H9 (cell line): ENCODE data around the gene NTNG2. TPM values are rescaled to one million over a fixed set of nuclear protein-coding genes. Genes with fewer than 3 reads are reported as not detected.

ENCODE experiments used
- DNase-seq: peaks from one replicate; pipeline ENCODE4 v3.0.0-alpha.2; 2017
- H2AFZ ChIP-seq: one replicate; pipeline ENCODE4 v1.6.1; 2013; ENCODE audit warnings: mild to moderate bottlenecking, low read length, control low read depth, moderate library complexity
- H2AK5ac ChIP-seq: 2 replicates; pipeline ENCODE4 v1.6.1; 2013; ENCODE audit warnings: low read length, control low read depth, mixed read lengths; ENCODE audit not compliant: insufficient read length
- H2BK120ac ChIP-seq: one replicate; pipeline ENCODE4 v1.6.1; 2013; ENCODE audit warnings: low read depth, mild to moderate bottlenecking, low read length, control low read depth, inconsistent platforms; ENCODE audit not compliant: poor library complexity, severe bottlenecking
- H2BK12ac ChIP-seq: 2 replicates; pipeline ENCODE4 v1.6.1; 2013; ENCODE audit warnings: low read length, control low read depth, mixed read lengths, low read depth; ENCODE audit not compliant: insufficient read length
- H2BK15ac ChIP-seq: 2 replicates; pipeline ENCODE4 v1.6.1; 2013; ENCODE audit warnings: low read depth, low read length, control low read depth
- H2BK20ac ChIP-seq: one replicate; pipeline ENCODE4 v1.6.1; 2013; ENCODE audit warnings: low read depth, mild to moderate bottlenecking, low read length, control low read depth, inconsistent platforms; ENCODE audit not compliant: poor library complexity, severe bottlenecking
- H2BK5ac ChIP-seq: 2 replicates; pipeline ENCODE4 v1.6.1; 2013; ENCODE audit warnings: low read length, control low read depth, mixed read lengths; ENCODE audit not compliant: insufficient read length
- H3K14ac ChIP-seq: 2 replicates; pipeline ENCODE4 v1.6.1; 2013; ENCODE audit warnings: low read length, control low read depth; ENCODE audit not compliant: insufficient read depth
- H3K18ac ChIP-seq: 2 replicates; pipeline ENCODE4 v1.6.1; 2013; ENCODE audit warnings: low read depth, mild to moderate bottlenecking, mixed read lengths, low read length, control low read depth; ENCODE audit not compliant: insufficient read length
- H3K23ac ChIP-seq: 2 replicates; pipeline ENCODE4 v1.6.1; 2013; ENCODE audit warnings: low read length, control low read depth, mixed read lengths, low read depth; ENCODE audit not compliant: insufficient read length
- H3K23me2 ChIP-seq: 2 replicates; pipeline ENCODE4 v1.6.1; 2013; ENCODE audit warnings: low read depth, mild to moderate bottlenecking, mixed read lengths, low read length, control low read depth; ENCODE audit not compliant: insufficient read length, poor library complexity, severe bottlenecking
- H3K27ac ChIP-seq: 2 replicates; pipeline ENCODE4 v1.5.1; 2013; ENCODE audit warnings: low read length, control low read depth, mixed read lengths, low read depth; ENCODE audit not compliant: insufficient read length
- H3K27me3 ChIP-seq: 2 replicates; pipeline ENCODE4 v1.6.1; 2013; ENCODE audit warnings: low read length, control low read depth, inconsistent platforms; ENCODE audit not compliant: insufficient read depth
- H3K4ac ChIP-seq: 2 replicates; pipeline ENCODE4 v1.6.1; 2013; ENCODE audit warnings: low read depth, mild to moderate bottlenecking, control low read depth, inconsistent platforms, low read length, moderate library complexity
- H3K4me1 ChIP-seq: 2 replicates; pipeline ENCODE4 v1.6.1; 2013; ENCODE audit warnings: low read length, control low read depth, inconsistent platforms; ENCODE audit not compliant: insufficient read depth
- H3K4me2 ChIP-seq: 2 replicates; pipeline ENCODE4 v1.6.1; 2013; ENCODE audit warnings: low read length, control low read depth, mixed read lengths; ENCODE audit not compliant: insufficient read length, insufficient read depth
- H3K56ac ChIP-seq: 2 replicates; pipeline ENCODE4 v1.6.1; 2013; ENCODE audit warnings: low read depth, mild to moderate bottlenecking, mixed read lengths, low read length, control low read depth; ENCODE audit not compliant: insufficient read length
- H3K79me1 ChIP-seq: 2 replicates; pipeline ENCODE4 v1.6.1; 2013; ENCODE audit warnings: low read depth, mild to moderate bottlenecking, moderate library complexity, low read length, control low read depth, inconsistent platforms; ENCODE audit not compliant: insufficient read depth, poor library complexity, severe bottlenecking
- H3K79me2 ChIP-seq: 2 replicates; pipeline ENCODE4 v1.6.1; 2013; ENCODE audit warnings: low read length, control low read depth, inconsistent platforms; ENCODE audit not compliant: insufficient read depth
- H3K9ac ChIP-seq: 2 replicates; pipeline ENCODE4 v1.6.1; 2013; ENCODE audit warnings: low read length, control low read depth, mixed read lengths; ENCODE audit not compliant: insufficient read length; ENCODE audit errors: extremely low read depth
- H3K9me3 ChIP-seq: one replicate; pipeline ENCODE4 v1.6.1; 2013; ENCODE audit warnings: low read depth, low read length, inconsistent platforms; ENCODE audit not compliant: control insufficient read depth
- H3T11ph ChIP-seq: one replicate; pipeline ENCODE4 v1.6.1; 2013; ENCODE audit warnings: mild to moderate bottlenecking, low read length, control low read depth, inconsistent platforms
- H4K20me1 ChIP-seq: one replicate; pipeline ENCODE4 v1.6.1; 2013; ENCODE audit not compliant: control insufficient read depth, insufficient read length, insufficient read depth
- H4K5ac ChIP-seq: 2 replicates; pipeline ENCODE4 v1.6.1; 2013; ENCODE audit warnings: low read depth, mild to moderate bottlenecking, mixed read lengths, low read length, control low read depth; ENCODE audit not compliant: insufficient read length
- H4K8ac ChIP-seq: replicated peaks from 2 replicates; pipeline ENCODE4 v1.6.1; 2013; ENCODE audit warnings: low read length, control low read depth, mixed read lengths, low read depth; ENCODE audit not compliant: insufficient read length
- H4K91ac ChIP-seq: 2 replicates; pipeline ENCODE4 v1.6.1; 2013; ENCODE audit warnings: low read depth, mild to moderate bottlenecking, moderate library complexity, mixed read lengths, low read length, control low read depth; ENCODE audit not compliant: insufficient read length
- H3K27ac Mint-ChIP-seq, 3 experiments: 2 replicates in 2 of 3; 3 replicates in 1 of 3; pipeline ENCODE4 v1.8.0; 2020 to 2021; ENCODE audit warnings: mixed read lengths in 3 of 3, mild to moderate bottlenecking in 1 of 3, moderate library complexity in 1 of 3
- H3K27me3 Mint-ChIP-seq: 2 replicates; pipeline ENCODE4 v1.8.0; 2021; ENCODE audit warnings: low read depth, mild to moderate bottlenecking, moderate library complexity, mixed read lengths
- H3K36me3 Mint-ChIP-seq, 3 experiments: 2 replicates in 2 of 3; 3 replicates in 1 of 3; pipeline ENCODE4 v1.8.0; 2020 to 2021; ENCODE audit warnings: low read depth in 3 of 3, mixed read lengths in 3 of 3; ENCODE audit not compliant: insufficient read depth in 1 of 3
- H3K4me1 Mint-ChIP-seq, 2 experiments: 2 replicates each; pipeline ENCODE4 v1.8.0; 2020; ENCODE audit warnings: mixed read lengths in 2 of 2
- H3K4me3 Mint-ChIP-seq, 2 experiments: 2 replicates in 1 of 2; 3 replicates in 1 of 2; pipeline ENCODE4 v1.8.0; 2020 to 2021; ENCODE audit warnings: mild to moderate bottlenecking in 2 of 2, mixed read lengths in 2 of 2, moderate library complexity in 1 of 2
- H3K9me3 Mint-ChIP-seq, 2 experiments: 2 replicates in 1 of 2; 3 replicates in 1 of 2; pipeline ENCODE4 v1.8.0; 2020; ENCODE audit warnings: mild to moderate bottlenecking in 2 of 2, mixed read lengths in 2 of 2, moderate library complexity in 1 of 2
- WGBS: extraction: QIAGEN DNeasy Blood & Tissue Kit; methylation state at CpG from one replicate; pipeline ENCODE4 v1.1.7; 2013; ENCODE audit warnings: missing lambda C conversion rate, low lambda C conversion rate, mixed read lengths; ENCODE audit not compliant: insufficient read length; ENCODE audit errors: extremely low coverage; 5-methylcytosine and 5-hydroxymethylcytosine counted together
- total RNA-seq: library from RNA; stranded (reverse); gene quantifications from 2 replicates; pipeline ENCODE4 v1.2.1, GENCODE V29; 2021
- TF ChIP-seq, protein P1 (sequence below): fragments of 200-600 bp; sonication (generic); conservative IDR thresholded peaks from 3 replicates; pipeline ENCODE4 v1.8.0; 2021; ENCODE audit warnings: antibody characterized with exemption, mild to moderate bottlenecking

The NTNG2 gene
- total RNA-seq, 1 experiment from 2014 or later = 0.52 TPM

GRCh38 chr9:132274861-132275260 is 113.0 kb downstream of the NTNG2 start:
- Histone ChIP-seq H2BK20ac (no peak overlapping the region), H3K79me2 (no peaks in the 10 kb centered on the region), H3T11ph (no peak overlapping the region), H2BK12ac (no peak overlapping the region), H3K4me2 (no peak overlapping the region), H3K27ac (no peak overlapping the region), H3K23me2 (no peaks in the 10 kb centered on the region), H3K56ac (no peak overlapping the region), H3K4me1 (no peaks in the 10 kb centered on the region), H3K79me1 (no peaks in the 10 kb centered on the region), H2BK15ac (no peak overlapping the region), H4K91ac (no peak overlapping the region), H2BK5ac (no peak overlapping the region), H3K4ac (no peak overlapping the region), H4K5ac (no peak overlapping the region), H2AK5ac (no peak overlapping the region), H3K23ac (no peak overlapping the region), H3K9me3 (no peaks in the 10 kb centered on the region), H3K27me3 (no peaks in the 10 kb centered on the region), H3K14ac (no peak overlapping the region), H3K9ac (no peak overlapping the region), H2AFZ (no peak overlapping the region), H4K20me1 (no peaks in the 10 kb centered on the region), H2BK120ac (no peak overlapping the region), H3K18ac (no peak overlapping the region), H4K8ac (no peak overlapping the region)
- Mint-ChIP-seq H3K4me3 (no peak overlapping the region), H3K27ac (no peak overlapping the region), H3K36me3 (peaks cover 38 to 92% (median 79%) of the 10 kb centered on the region in 3 experiments; a peak in 6 of 7 replicates), H3K4me1 (no peaks in the 10 kb centered on the region), H3K27me3 (no peaks in the 10 kb centered on the region), H3K9me3 (no peaks in the 10 kb centered on the region)
- no peak for DNase-seq
- TF ChIP-seq, protein P1, sequence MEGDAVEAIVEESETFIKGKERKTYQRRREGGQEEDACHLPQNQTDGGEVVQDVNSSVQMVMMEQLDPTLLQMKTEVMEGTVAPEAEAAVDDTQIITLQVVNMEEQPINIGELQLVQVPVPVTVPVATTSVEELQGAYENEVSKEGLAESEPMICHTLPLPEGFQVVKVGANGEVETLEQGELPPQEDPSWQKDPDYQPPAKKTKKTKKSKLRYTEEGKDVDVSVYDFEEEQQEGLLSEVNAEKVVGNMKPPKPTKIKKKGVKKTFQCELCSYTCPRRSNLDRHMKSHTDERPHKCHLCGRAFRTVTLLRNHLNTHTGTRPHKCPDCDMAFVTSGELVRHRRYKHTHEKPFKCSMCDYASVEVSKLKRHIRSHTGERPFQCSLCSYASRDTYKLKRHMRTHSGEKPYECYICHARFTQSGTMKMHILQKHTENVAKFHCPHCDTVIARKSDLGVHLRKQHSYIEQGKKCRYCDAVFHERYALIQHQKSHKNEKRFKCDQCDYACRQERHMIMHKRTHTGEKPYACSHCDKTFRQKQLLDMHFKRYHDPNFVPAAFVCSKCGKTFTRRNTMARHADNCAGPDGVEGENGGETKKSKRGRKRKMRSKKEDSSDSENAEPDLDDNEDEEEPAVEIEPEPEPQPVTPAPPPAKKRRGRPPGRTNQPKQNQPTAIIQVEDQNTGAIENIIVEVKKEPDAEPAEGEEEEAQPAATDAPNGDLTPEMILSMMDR = no peak
- WGBS = no CpG with 5 or more reads among the region's 2 CpGs
